Vagina (tissue), 2 donors: ENCODE data around the gene FGFBP1. TPM values are rescaled to one million over a fixed set of nuclear protein-coding genes. Genes with fewer than 3 reads are reported as not detected.

Experiments used
- DNase-seq, 2 donors: peaks; one replicate each; pipeline ENCODE4 v3.0.0-alpha.2; 2017; ENCODE audit errors: extremely low spot score in 2 of 2
- H3K27ac ChIP-seq: fragments of 200-600 bp; sonication (generic); one replicate; pipeline ENCODE4 v1.5.1; 2019
- H3K27me3 ChIP-seq: fragments of 200-600 bp; sonication (generic); one replicate; pipeline ENCODE4 v1.5.1; 2019
- H3K36me3 ChIP-seq, 2 donors: fragments of 200-600 bp; sonication (generic); one replicate each; pipeline ENCODE4 v1.5.1; 2017 to 2019
- H3K4me1 ChIP-seq: fragments of 200-600 bp; sonication (generic); one replicate; pipeline ENCODE4 v1.5.1; 2019
- H3K4me3 ChIP-seq, 2 donors: fragments of 200-600 bp; sonication (generic); 1 replicate in 1 of 2; 2 replicates in 1 of 2; pipeline ENCODE4 v1.5.1; 2016 to 2019
- H3K9me3 ChIP-seq: fragments of 200-600 bp; sonication (generic); one replicate; pipeline ENCODE4 v1.5.1; 2019
- POLR2A ChIP-seq, 2 donors: fragments of 450-650 bp; IDR thresholded peaks; one replicate each; pipeline ENCODE4 v1.6.1; 2017; ENCODE audit warnings: antibody characterized with exemption in 2 of 2, mild to moderate bottlenecking in 2 of 2, moderate library complexity in 2 of 2
- POLR2AphosphoS5 ChIP-seq, 2 donors: sonication (generic); formaldehyde crosslinking; IDR thresholded peaks; one replicate each; pipeline ENCODE4 v1.9.0; 2017; ENCODE audit warnings: antibody characterized with exemption in 2 of 2, mild to moderate bottlenecking in 2 of 2, low read depth in 1 of 2; ENCODE audit not compliant: insufficient read depth in 1 of 2
- intact Hi-C: fragments of 100-400 bp; cut with DNase I; formaldehyde crosslinking; loops from one replicate; pipeline ENCODE4 v1.15.1; 2023
- total RNA-seq: library from RNA; depleted of rRNA; stranded (reverse); fragments of >200 nt; gene quantifications from one replicate; pipeline ENCODE4 v1.2.3, GENCODE V29; 2016
- TF ChIP-seq, protein P1 (sequence below), 3 experiments: fragments of 450-650 bp in 2 of 3; fragments of 200-600 bp in 1 of 3; sonication (generic) in 1 of 3; IDR thresholded peaks; one replicate each; pipeline ENCODE4 v1.5.1; 2017 to 2019; ENCODE audit warnings: antibody characterized with exemption in 3 of 3, mild to moderate bottlenecking in 2 of 3, moderate library complexity in 2 of 3

Gene FGFBP1
- total RNA-seq, 1 donor from 2014 or later = 61.9 TPM

DNA sequence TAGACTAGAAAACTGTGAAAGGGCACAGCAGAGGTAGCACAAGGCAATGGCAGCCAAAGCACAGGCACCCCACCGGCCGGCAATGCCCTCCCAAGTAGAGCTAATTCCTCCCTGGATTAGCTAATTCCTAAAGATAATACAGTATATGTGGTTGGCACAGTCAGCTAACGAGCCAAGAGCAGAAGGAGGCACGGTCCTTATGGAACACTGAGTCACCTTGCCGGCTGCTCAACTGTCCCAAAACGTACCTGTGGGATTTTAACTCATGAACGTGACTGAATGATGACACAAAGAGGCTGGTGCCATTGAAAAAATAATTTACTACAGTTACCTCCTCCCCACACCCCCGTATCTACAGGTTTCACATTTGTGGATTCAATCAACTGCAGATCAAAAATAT lies 9.1 kb upstream of the FGFBP1 start:
- intact Hi-C loops = no loop called here

DNA sequence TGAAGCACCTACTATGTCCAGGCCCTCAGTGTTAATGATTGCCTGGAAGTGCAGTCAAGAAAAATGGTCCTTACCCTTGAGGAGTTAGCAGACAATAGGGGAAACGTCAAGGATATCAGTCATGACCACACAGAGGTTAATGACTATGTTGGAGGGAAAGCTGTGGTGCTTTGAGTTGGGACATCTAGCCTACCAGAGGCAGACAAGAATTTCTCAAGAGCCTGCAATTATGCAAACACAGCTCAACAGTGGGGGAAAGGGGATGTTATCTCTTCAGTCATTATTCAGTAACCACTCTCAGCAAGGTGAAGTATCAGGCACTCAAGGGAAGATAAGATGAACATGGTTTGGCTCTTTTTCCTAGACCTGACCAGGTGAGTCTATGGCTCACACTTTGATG lies 7.0 kb upstream of the FGFBP1 start:
- intact Hi-C loops = no loop called here
- Histone ChIP-seq H3K4me1 (no peaks in the 10 kb centered on the region), H3K36me3 (no peaks in the 10 kb centered on the region), H3K4me3 (no peak overlapping the region), H3K9me3 (no peaks in the 10 kb centered on the region), H3K27me3 (no peaks in the 10 kb centered on the region), H3K27ac (no peak overlapping the region)
- TF ChIP-seq, protein P1, sequence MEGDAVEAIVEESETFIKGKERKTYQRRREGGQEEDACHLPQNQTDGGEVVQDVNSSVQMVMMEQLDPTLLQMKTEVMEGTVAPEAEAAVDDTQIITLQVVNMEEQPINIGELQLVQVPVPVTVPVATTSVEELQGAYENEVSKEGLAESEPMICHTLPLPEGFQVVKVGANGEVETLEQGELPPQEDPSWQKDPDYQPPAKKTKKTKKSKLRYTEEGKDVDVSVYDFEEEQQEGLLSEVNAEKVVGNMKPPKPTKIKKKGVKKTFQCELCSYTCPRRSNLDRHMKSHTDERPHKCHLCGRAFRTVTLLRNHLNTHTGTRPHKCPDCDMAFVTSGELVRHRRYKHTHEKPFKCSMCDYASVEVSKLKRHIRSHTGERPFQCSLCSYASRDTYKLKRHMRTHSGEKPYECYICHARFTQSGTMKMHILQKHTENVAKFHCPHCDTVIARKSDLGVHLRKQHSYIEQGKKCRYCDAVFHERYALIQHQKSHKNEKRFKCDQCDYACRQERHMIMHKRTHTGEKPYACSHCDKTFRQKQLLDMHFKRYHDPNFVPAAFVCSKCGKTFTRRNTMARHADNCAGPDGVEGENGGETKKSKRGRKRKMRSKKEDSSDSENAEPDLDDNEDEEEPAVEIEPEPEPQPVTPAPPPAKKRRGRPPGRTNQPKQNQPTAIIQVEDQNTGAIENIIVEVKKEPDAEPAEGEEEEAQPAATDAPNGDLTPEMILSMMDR (IDR thresholded peaks at IDR 0.05) = no peak
- TF ChIP-seq POLR2AphosphoS5 (IDR thresholded peaks at IDR 0.05; ENCODE audit: insufficient read depth in 1 of 2, low read depth in 1 of 2) (no peak), POLR2A (IDR thresholded peaks at IDR 0.05) (no peak)
- DNase-seq = no peak

More for the DNA sequence above, 9.1 kb upstream of the FGFBP1 start:
- H3K27ac ChIP-seq = no peak overlapping the region
- TF ChIP-seq POLR2AphosphoS5 (IDR thresholded peaks at IDR 0.05; ENCODE audit: insufficient read depth in 1 of 2, low read depth in 1 of 2) (no peak), POLR2A (IDR thresholded peaks at IDR 0.05) (no peak)
- TF ChIP-seq, protein P1 (IDR thresholded peaks at IDR 0.05) = no peak
- DNase-seq = no peak
- H3K9me3 ChIP-seq = no peaks in the 10 kb centered on the region
- no peak overlapping the region for H3K4me3 ChIP-seq
- H3K4me1 ChIP-seq = no peaks in the 10 kb centered on the region
- H3K27me3 ChIP-seq = no peaks in the 10 kb centered on the region
- no peaks in the 10 kb centered on the region for H3K36me3 ChIP-seq

DNA sequence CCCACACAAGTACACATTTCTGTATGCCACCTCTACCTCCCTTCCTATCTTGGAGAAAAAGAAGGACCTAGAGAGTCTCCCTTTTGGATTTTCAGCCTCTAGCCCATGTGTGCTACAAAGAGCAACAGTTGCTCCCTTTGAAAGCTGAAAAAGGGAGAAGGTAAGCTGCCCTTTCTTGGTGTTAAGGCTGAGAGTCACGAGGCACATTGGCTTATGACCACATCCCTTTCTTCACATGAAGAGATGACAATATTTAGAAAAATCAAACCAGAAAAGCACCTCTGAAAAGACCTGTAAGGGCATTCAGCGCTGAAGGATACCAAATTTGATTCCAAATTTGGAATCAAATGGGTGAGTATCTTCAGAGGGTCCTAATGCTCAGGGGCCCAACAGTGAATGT lies 6.4 kb upstream of the FGFBP1 start:
- Histone ChIP-seq H3K9me3 (no peaks in the 10 kb centered on the region), H3K36me3 (no peaks in the 10 kb centered on the region), H3K27me3 (no peaks in the 10 kb centered on the region), H3K4me1 (no peaks in the 10 kb centered on the region), H3K4me3 (no peak overlapping the region), H3K27ac (no peak overlapping the region)
- no peak for DNase-seq
- intact Hi-C loops = no loop called here
- TF ChIP-seq POLR2A (IDR thresholded peaks at IDR 0.05) = no peak
- TF ChIP-seq POLR2AphosphoS5 (IDR thresholded peaks at IDR 0.05; ENCODE audit: insufficient read depth in 1 of 2, low read depth in 1 of 2) = no peak
- TF ChIP-seq, protein P1 (IDR thresholded peaks at IDR 0.05) = no peak

DNA sequence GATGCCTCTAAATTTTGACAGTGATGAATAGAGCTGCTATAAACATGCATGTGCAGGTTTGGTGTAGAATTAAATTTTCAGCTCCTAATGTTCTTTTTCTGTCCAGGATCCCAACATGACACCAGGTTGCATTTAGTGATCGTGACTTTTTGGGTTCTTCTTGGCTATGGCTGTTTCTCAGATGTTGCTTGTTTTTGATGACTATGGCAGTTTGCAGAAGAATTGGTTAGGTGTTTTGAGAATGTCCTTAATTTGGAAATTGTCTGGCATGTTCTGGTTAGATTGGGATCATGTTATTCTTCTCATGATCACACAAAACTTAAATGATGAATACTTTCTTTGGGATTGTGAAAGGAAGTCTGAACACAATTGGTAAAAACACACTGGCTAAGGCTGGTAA lies 3.7 kb upstream of the FGFBP1 start:
- TF ChIP-seq, protein P1 (IDR thresholded peaks at IDR 0.05) = no peak
- TF ChIP-seq POLR2A (IDR thresholded peaks at IDR 0.05) (no peak), POLR2AphosphoS5 (IDR thresholded peaks at IDR 0.05; ENCODE audit: insufficient read depth in 1 of 2, low read depth in 1 of 2) (no peak)
- Histone ChIP-seq H3K36me3 (no peaks in the 10 kb centered on the region), H3K9me3 (no peaks in the 10 kb centered on the region), H3K27me3 (no peaks in the 10 kb centered on the region), H3K27ac (no peak overlapping the region), H3K4me3 (no peak overlapping the region), H3K4me1 (no peaks in the 10 kb centered on the region)
- no peak for DNase-seq
- intact Hi-C loops = no loop called here

DNA sequence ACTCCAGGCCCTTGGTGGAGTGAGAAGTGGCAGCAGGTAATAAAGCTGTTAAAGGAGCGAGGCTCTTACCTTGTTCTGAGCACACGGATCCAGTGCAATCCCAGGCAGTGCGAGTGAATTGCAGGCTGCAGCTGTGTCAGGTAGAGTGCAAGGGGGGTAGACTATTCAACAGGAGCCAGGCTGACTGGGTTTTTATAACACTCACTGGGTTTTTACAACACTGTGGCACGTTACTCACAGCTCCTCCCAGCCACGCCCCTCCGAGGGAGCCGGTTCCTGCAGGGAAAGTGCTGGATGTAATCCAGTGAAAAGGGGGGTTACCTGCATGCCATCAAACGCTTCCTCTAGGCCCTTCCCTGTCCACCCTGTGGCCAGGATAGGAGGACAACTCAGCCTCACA lies 358 bp downstream of the FGFBP1 start:
- Histone ChIP-seq H3K4me3 (peak overlapping the region in 1 of 2 donors; percentile 26), H3K9me3 (no peaks in the 10 kb centered on the region), H3K27me3 (no peaks in the 10 kb centered on the region), H3K36me3 (no peaks in the 10 kb centered on the region), H3K4me1 (peaks cover 4% of the 10 kb centered on the region), H3K27ac (peak overlapping the region; percentile 29)
- no peak for DNase-seq
- TF ChIP-seq, protein P1 (IDR thresholded peaks at IDR 0.05) = no peak
- peak in 1 of 2 donors; percentile 32 for TF ChIP-seq POLR2AphosphoS5 (IDR thresholded peaks at IDR 0.05; ENCODE audit: insufficient read depth in 1 of 2, low read depth in 1 of 2)
- intact Hi-C loops = no loop called here
